GM19328 (cell line): ENCODE data around the gene RSRP1.

Source experiments
- ATAC-seq: cut with Tn5 transposase; IDR thresholded peaks from one replicate; pipeline ENCODE4 v1.9.1; 2021; ENCODE audit warnings: mild to moderate bottlenecking, moderate library complexity; ENCODE audit not compliant: unreplicated experiment

Gene RSRP1

GRCh38 chr1:25220666-25221065, 26.6 kb downstream of the RSRP1 start:
- no peak for ATAC-seq

- ATAC-seq = no peak
Measured at GRCh38 chr1:25219661-25220251, 27.5 kb downstream of the RSRP1 start.

- no peak for ATAC-seq
Measured at GRCh38 chr1:25217598-25218232, 29.5 kb downstream of the RSRP1 start.

GRCh38 chr1:25217015-25217414, 30.2 kb downstream of the RSRP1 start:
- ATAC-seq = no peak

GRCh38 chr1:25216123-25216522, 31.1 kb downstream of the RSRP1 start:
- no peak for ATAC-seq

- no peak for ATAC-seq
Measured at GRCh38 chr1:25212725-25213124, 34.5 kb downstream of the RSRP1 start.

GRCh38 chr1:25210728-25211127, 36.5 kb downstream of the RSRP1 start:
- no peak for ATAC-seq

GRCh38 chr1:25209516-25209915, 37.7 kb downstream of the RSRP1 start:
- no peak for ATAC-seq

GRCh38 chr1:25208561-25209222, 38.6 kb downstream of the RSRP1 start:
- no peak for ATAC-seq

GRCh38 chr1:25208092-25208491, 39.2 kb downstream of the RSRP1 start:
- no peak for ATAC-seq

GRCh38 chr1:25206201-25206600, 41.1 kb downstream of the RSRP1 start:
- no peak for ATAC-seq

GRCh38 chr1:25205786-25206185, 41.5 kb downstream of the RSRP1 start:
- ATAC-seq = no peak

- no peak for ATAC-seq
Measured at GRCh38 chr1:25204797-25205480, 42.3 kb downstream of the RSRP1 start.

- ATAC-seq = no peak
Measured at GRCh38 chr1:25201006-25201405, 46.2 kb downstream of the RSRP1 start.

- ATAC-seq = no peak
Measured at GRCh38 chr1:25199819-25200620, 47.2 kb downstream of the RSRP1 start.

- ATAC-seq = no peak
Measured at GRCh38 chr1:25198663-25199252, 48.5 kb downstream of the RSRP1 start.

GRCh38 chr1:25197982-25198662, 49.1 kb downstream of the RSRP1 start:
- ATAC-seq = no peak

GRCh38 chr1:25197235-25197975, 49.8 kb downstream of the RSRP1 start:
- no peak for ATAC-seq

- ATAC-seq = no peak
Measured at GRCh38 chr1:25196830-25197229, 50.4 kb downstream of the RSRP1 start.
